GM12872 (cell line): ENCODE measurements around the gene FADS2.

Experiments used
- CTCF ChIP-seq: IDR thresholded peaks from 3 replicates; pipeline ENCODE4 v1.5.1; 2011; ENCODE audit warnings: low read depth, mild to moderate bottlenecking, low read length, moderate library complexity; ENCODE audit not compliant: insufficient read depth

FADS2 gene

GRCh38 chr11:61914471-61915171, 86.5 kb downstream of the FADS2 start:
- no peak for TF ChIP-seq CTCF

GRCh38 chr11:61916737-61917333, 88.7 kb downstream of the FADS2 start:
- TF ChIP-seq CTCF = no peak
